SU-DHL-6 (cell line): ENCODE data around the gene FCRL5.

Experiments
- H2AFZ ChIP-seq: fragments of 200-600 bp; sonication (generic); 2 replicates; pipeline ENCODE4 v1.6.1; 2014; ENCODE audit warnings: low read depth, mild to moderate bottlenecking, moderate library complexity, mixed read lengths, antibody characterized with exemption, low read length; ENCODE audit not compliant: severe bottlenecking
- H3F3A ChIP-seq: fragments of 200-600 bp; shearing (Covaris generic); 2 replicates; pipeline ENCODE4 v1.6.0; 2016; ENCODE audit warnings: antibody characterized with exemption, mild to moderate bottlenecking; ENCODE audit not compliant: insufficient read depth
- H3K27ac ChIP-seq: fragments of 200-600 bp; sonication (generic); 2 replicates; pipeline ENCODE4 v1.5.1; 2016; ENCODE audit warnings: low read depth, mild to moderate bottlenecking, low read length, moderate library complexity, mixed read lengths
- H3K27me3 ChIP-seq: fragments of 200-600 bp; sonication (generic), shearing (Covaris generic); 2 replicates; pipeline ENCODE4 v1.6.0; 2014; ENCODE audit warnings: mild to moderate bottlenecking, low read length
- H3K36me3 ChIP-seq: fragments of 200-600 bp; sonication (generic); 2 replicates; pipeline ENCODE4 v1.6.1; 2014; ENCODE audit warnings: mild to moderate bottlenecking, low read length, mixed read lengths
- H3K4me2 ChIP-seq: fragments of 300-600, 200-600 bp; shearing (Covaris generic), sonication (generic); 2 replicates; pipeline ENCODE4 v1.6.0; 2014; ENCODE audit warnings: low read length, low read depth, mild to moderate bottlenecking; ENCODE audit not compliant: poor library complexity, severe bottlenecking
- H3K4me3 ChIP-seq: fragments of 200-600 bp; sonication (generic); 2 replicates; pipeline ENCODE4 v1.5.1; 2014; ENCODE audit warnings: antibody characterized with exemption, low read length, mild to moderate bottlenecking, mixed read lengths; ENCODE audit not compliant: insufficient read depth, poor library complexity, severe bottlenecking
- H3K79me2 ChIP-seq: fragments of 200-600 bp; sonication (generic); 2 replicates; pipeline ENCODE4 v1.6.1; 2014; ENCODE audit warnings: mild to moderate bottlenecking, low read length, moderate library complexity; ENCODE audit not compliant: insufficient read depth
- H3K9ac ChIP-seq: fragments of 200-600 bp; sonication (generic); 2 replicates; pipeline ENCODE4 v1.7.0; 2014; ENCODE audit warnings: mild to moderate bottlenecking, low read length
- H3K9me2 ChIP-seq: fragments of 200-600 bp; sonication (generic); replicated peaks from 2 replicates; pipeline ENCODE4 v1.6.1; 2014; ENCODE audit warnings: low read length; ENCODE audit not compliant: insufficient read depth
- H3K9me3 ChIP-seq: fragments of 200-600 bp; sonication (generic); 2 replicates; pipeline ENCODE4 v1.6.1; 2014; ENCODE audit warnings: low read length, mixed read lengths; ENCODE audit not compliant: insufficient read depth
- H4K20me1 ChIP-seq: fragments of 200-600 bp; sonication (generic); 2 replicates; pipeline ENCODE4 v1.6.1; 2014; ENCODE audit warnings: low read depth, mild to moderate bottlenecking, antibody characterized with exemption, low read length, moderate library complexity, mixed read lengths
- EZH2phosphoT487 ChIP-seq: fragments of 200-600 bp; sonication (generic), shearing (Covaris generic); conservative IDR thresholded peaks from 2 replicates; pipeline ENCODE4 v1.6.1; 2018; ENCODE audit warnings: mild to moderate bottlenecking, antibody characterized with exemption, low read length, moderate library complexity, mixed read lengths
- TF ChIP-seq, protein P1 (sequence below): fragments of 200-600 bp; sonication (generic); IDR thresholded peaks from one replicate; pipeline ENCODE4 v1.5.1; 2017; ENCODE audit warnings: antibody characterized with exemption, mild to moderate bottlenecking, low read length, moderate library complexity; ENCODE audit not compliant: insufficient read depth, poor library complexity, severe bottlenecking

Gene FCRL5

DNA sequence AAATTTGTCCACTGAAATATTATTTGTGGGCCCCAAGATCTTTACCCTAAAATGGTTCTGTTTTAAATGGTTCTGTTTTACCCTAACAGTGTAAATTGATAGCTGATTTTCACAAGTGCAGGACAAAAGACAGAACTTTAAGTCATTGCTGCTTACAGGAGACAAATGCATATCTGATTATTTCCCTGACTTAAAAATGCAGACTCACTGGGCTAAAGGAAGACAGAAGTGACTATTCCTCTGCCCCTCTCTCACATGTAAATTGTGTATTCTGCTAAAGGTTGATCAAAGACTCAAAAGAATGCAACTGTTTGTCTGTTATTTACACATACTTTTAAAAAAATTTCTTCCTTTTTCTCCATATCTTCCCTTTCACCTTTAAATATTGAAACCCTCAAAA lies 12.7 kb downstream of the FCRL5 start:
- H3F3A ChIP-seq: no peaks in the 10 kb centered on the region
- H3K4me2 ChIP-seq: no peak overlapping the region
- no peak overlapping the region for H3K4me3 ChIP-seq
- no peaks in the 10 kb centered on the region for H3K9me2 ChIP-seq
- no peak overlapping the region for H3K9ac ChIP-seq
- H2AFZ ChIP-seq: no peak overlapping the region
- H3K27me3 ChIP-seq: no peaks in the 10 kb centered on the region
- no peaks in the 10 kb centered on the region for H3K9me3 ChIP-seq
- no peaks in the 10 kb centered on the region for H4K20me1 ChIP-seq
- no peak overlapping the region for H3K27ac ChIP-seq
- H3K79me2 ChIP-seq: no peaks in the 10 kb centered on the region
- no peaks in the 10 kb centered on the region for H3K36me3 ChIP-seq
- TF ChIP-seq EZH2phosphoT487: no peak
- TF ChIP-seq, protein P1, sequence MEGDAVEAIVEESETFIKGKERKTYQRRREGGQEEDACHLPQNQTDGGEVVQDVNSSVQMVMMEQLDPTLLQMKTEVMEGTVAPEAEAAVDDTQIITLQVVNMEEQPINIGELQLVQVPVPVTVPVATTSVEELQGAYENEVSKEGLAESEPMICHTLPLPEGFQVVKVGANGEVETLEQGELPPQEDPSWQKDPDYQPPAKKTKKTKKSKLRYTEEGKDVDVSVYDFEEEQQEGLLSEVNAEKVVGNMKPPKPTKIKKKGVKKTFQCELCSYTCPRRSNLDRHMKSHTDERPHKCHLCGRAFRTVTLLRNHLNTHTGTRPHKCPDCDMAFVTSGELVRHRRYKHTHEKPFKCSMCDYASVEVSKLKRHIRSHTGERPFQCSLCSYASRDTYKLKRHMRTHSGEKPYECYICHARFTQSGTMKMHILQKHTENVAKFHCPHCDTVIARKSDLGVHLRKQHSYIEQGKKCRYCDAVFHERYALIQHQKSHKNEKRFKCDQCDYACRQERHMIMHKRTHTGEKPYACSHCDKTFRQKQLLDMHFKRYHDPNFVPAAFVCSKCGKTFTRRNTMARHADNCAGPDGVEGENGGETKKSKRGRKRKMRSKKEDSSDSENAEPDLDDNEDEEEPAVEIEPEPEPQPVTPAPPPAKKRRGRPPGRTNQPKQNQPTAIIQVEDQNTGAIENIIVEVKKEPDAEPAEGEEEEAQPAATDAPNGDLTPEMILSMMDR: no peak

DNA sequence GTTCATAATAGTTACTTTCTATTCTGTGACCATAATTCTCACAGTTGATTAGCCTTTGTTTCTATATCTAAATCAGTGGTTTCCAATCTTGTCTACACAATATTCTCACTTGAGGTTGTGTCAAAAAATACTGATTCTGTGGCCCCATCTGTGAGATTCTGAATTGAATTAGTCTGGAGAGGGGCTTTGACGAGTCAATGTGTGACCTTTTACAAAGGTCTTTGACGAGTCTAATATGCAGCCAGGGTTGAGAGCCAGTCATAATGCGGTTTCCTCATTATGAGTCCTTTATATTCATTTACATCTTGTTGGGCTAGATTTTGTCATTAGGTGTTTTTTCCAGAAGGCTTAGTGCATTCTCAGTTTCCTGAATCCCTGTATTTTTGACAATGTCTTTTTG lies 19.7 kb downstream of the FCRL5 start:
- H2AFZ ChIP-seq: no peak overlapping the region
- no peak overlapping the region for H3K9ac ChIP-seq
- no peaks in the 10 kb centered on the region for H3F3A ChIP-seq
- no peaks in the 10 kb centered on the region for H3K79me2 ChIP-seq
- no peak overlapping the region for H3K4me2 ChIP-seq
- H3K27ac ChIP-seq: no peak overlapping the region
- no peaks in the 10 kb centered on the region for H4K20me1 ChIP-seq
- no peaks in the 10 kb centered on the region for H3K27me3 ChIP-seq
- no peak overlapping the region for H3K4me3 ChIP-seq
- no peaks in the 10 kb centered on the region for H3K9me3 ChIP-seq
- H3K9me2 ChIP-seq: no peaks in the 10 kb centered on the region
- peaks cover 6% of the 10 kb centered on the region; the same call in 1 of the 2 replicates for H3K36me3 ChIP-seq
- TF ChIP-seq EZH2phosphoT487: no peak
- TF ChIP-seq, protein P1: no peak

DNA sequence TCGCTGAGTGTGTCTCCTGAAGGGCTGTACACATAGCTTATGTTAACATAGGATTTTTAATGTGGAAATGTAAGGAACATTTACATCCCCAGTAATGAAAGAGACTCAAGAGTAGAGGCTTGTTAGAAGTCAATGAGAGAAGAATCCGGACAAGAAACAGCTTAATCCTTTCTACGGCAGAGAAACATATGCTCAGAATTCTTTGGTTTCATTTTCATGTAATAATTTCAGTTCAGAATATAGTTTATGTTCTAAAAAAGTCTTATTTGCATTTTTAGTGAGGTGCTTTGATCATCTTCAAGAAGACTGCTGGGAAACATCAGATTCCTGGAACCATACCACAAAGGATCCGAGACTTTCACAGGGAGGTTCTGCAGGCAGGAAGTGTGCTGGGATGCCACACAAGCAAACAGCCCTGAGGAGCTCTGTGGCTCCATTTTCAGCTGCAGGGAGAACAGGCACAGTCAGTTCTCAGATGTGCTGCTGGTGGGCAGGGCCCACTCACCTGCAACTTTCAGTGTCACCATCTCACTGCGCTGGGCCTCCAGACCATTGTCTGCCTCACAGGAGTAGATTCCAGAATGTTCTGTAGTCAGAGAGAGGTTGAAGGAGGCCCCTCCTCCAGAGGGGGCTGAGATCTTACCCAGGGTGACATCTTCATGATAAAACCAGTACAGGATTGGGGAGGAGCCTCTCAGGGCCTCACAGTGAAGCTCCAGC lies 28.4 kb downstream of the FCRL5 start:
- Histone ChIP-seq H3K4me2 (no peak overlapping the region), H3K27ac (no peak overlapping the region)

More for the DNA sequence above, 28.4 kb downstream of the FCRL5 start:
- Histone ChIP-seq H4K20me1 (no peaks in the 10 kb centered on the region), H3K36me3 (no peaks in the 10 kb centered on the region), H3K27me3 (no peaks in the 10 kb centered on the region), H2AFZ (no peak overlapping the region), H3K9me3 (no peaks in the 10 kb centered on the region), H3K79me2 (no peaks in the 10 kb centered on the region), H3K9me2 (no peaks in the 10 kb centered on the region), H3F3A (no peaks in the 10 kb centered on the region), H3K9ac (no peak overlapping the region), H3K4me3 (no peak overlapping the region)
- no peak for TF ChIP-seq EZH2phosphoT487
- TF ChIP-seq, protein P1: no peak
